DND-41 (cell line): Measurements from ENCODE around the gene SERINC2.

Source experiments
- ATAC-seq: fragments of 200-7000 bp; cut with Tn5 transposase; 3 replicates; pipeline ENCODE4 v1.9.1; 2021; ENCODE audit warnings: low read depth; ENCODE audit not compliant: insufficient read depth
- DNase-seq: peaks from one replicate; pipeline ENCODE4 v3.0.0-alpha.2; 2020
- H2AFZ ChIP-seq: 2 replicates; pipeline ENCODE4 v1.6.0; 2012; ENCODE audit warnings: low read depth, low read length
- H3K27ac ChIP-seq: 2 replicates; pipeline ENCODE4 v1.5.1; 2012; ENCODE audit warnings: low read length, inconsistent platforms
- H3K27me3 ChIP-seq: fragments of 200-600 bp; sonication (generic); 2 replicates; pipeline ENCODE4 v1.6.0; 2012; ENCODE audit warnings: low read length, mild to moderate bottlenecking, inconsistent platforms; ENCODE audit not compliant: insufficient read depth, poor library complexity
- H3K36me3 ChIP-seq: 2 replicates; pipeline ENCODE4 v1.5.1; 2012; ENCODE audit warnings: low read length, inconsistent platforms; ENCODE audit not compliant: insufficient read depth
- H3K4me1 ChIP-seq: 2 replicates; pipeline ENCODE4 v1.5.1; 2012; ENCODE audit warnings: mild to moderate bottlenecking, low read length; ENCODE audit not compliant: insufficient read depth
- H3K4me2 ChIP-seq: 2 replicates; pipeline ENCODE4 v1.6.0; 2012; ENCODE audit warnings: mild to moderate bottlenecking, moderate library complexity, low read length, inconsistent platforms; ENCODE audit not compliant: insufficient read depth
- H3K4me3 ChIP-seq, 2 experiments: fragments of 200-600 bp in 1 of 2; shearing (Covaris generic) in 1 of 2; 2 replicates each; pipeline ENCODE4 v1.5.1; 2012 to 2016; ENCODE audit warnings: inconsistent platforms in 2 of 2, low read length in 2 of 2, mild to moderate bottlenecking in 2 of 2, low read depth in 1 of 2, moderate library complexity in 1 of 2
- H3K79me2 ChIP-seq: 2 replicates; pipeline ENCODE4 v1.6.0; 2012; ENCODE audit warnings: low read length, inconsistent platforms; ENCODE audit not compliant: insufficient read depth
- H3K9ac ChIP-seq: 2 replicates; pipeline ENCODE4 v1.6.0; 2012; ENCODE audit warnings: low read depth, mild to moderate bottlenecking, inconsistent platforms, low read length, moderate library complexity
- H3K9me3 ChIP-seq: 2 replicates; pipeline ENCODE4 v1.5.1; 2012; ENCODE audit warnings: low read length, moderate library complexity, mild to moderate bottlenecking, inconsistent platforms; ENCODE audit not compliant: insufficient read depth, severe bottlenecking
- H4K20me1 ChIP-seq: 2 replicates; pipeline ENCODE4 v1.6.0; 2012; ENCODE audit warnings: low read length; ENCODE audit not compliant: insufficient read depth
- CTCF ChIP-seq: IDR thresholded peaks from 2 replicates; pipeline ENCODE4 v1.5.1; 2012; ENCODE audit warnings: borderline replicate concordance, low read length, moderate library complexity, mild to moderate bottlenecking; ENCODE audit not compliant: poor library complexity, severe bottlenecking; ENCODE audit errors: extremely low read depth
- EZH2 ChIP-seq: IDR thresholded peaks from 3 replicates; pipeline ENCODE4 v1.6.1; 2012; ENCODE audit warnings: borderline replicate concordance, low read depth, mild to moderate bottlenecking, moderate library complexity, low read length, inconsistent platforms; ENCODE audit not compliant: severe bottlenecking

The SERINC2 gene

GRCh38 chr1:31416101-31416736 is 3.2 kb downstream of the SERINC2 start:
- Histone ChIP-seq H3K9me3 (no peaks in the 10 kb centered on the region), H3K4me3 (no peak overlapping the region), H3K36me3 (no peaks in the 10 kb centered on the region), H3K4me1 (peaks cover 12% of the 10 kb centered on the region), H2AFZ (no peak overlapping the region), H3K27me3 (peaks cover 35% of the 10 kb centered on the region), H4K20me1 (no peaks in the 10 kb centered on the region), H3K9ac (no peak overlapping the region), H3K4me2 (no peak overlapping the region), H3K27ac (no peak overlapping the region), H3K79me2 (no peaks in the 10 kb centered on the region)
- DNase-seq: no peak
- TF ChIP-seq EZH2 (no peak), CTCF (no peak)
- no peak for ATAC-seq

GRCh38 chr1:31417148-31417547 is 4.1 kb downstream of the SERINC2 start:
- H3K27ac ChIP-seq: no peak overlapping the region
- no peak overlapping the region for H2AFZ ChIP-seq
- H3K9ac ChIP-seq: no peak overlapping the region
- H3K4me1 ChIP-seq: peaks cover 12% of the 10 kb centered on the region
- H3K9me3 ChIP-seq: no peaks in the 10 kb centered on the region
- ATAC-seq: no peak
- no peak overlapping the region for H3K4me2 ChIP-seq
- TF ChIP-seq EZH2: no peak
- TF ChIP-seq CTCF: no peak
- peaks cover 26% of the 10 kb centered on the region for H3K27me3 ChIP-seq
- no peaks in the 10 kb centered on the region for H4K20me1 ChIP-seq
- no peaks in the 10 kb centered on the region for H3K79me2 ChIP-seq
- DNase-seq: no peak
- H3K36me3 ChIP-seq: no peaks in the 10 kb centered on the region
- no peak overlapping the region for H3K4me3 ChIP-seq

GRCh38 chr1:31418626-31419323 is 5.8 kb downstream of the SERINC2 start:
- no peak for DNase-seq
- peaks cover 17% of the 10 kb centered on the region for H3K4me1 ChIP-seq
- no peak overlapping the region for H3K27ac ChIP-seq
- peaks cover under 1% of the 10 kb centered on the region for H3K79me2 ChIP-seq
- no peak for TF ChIP-seq CTCF
- TF ChIP-seq EZH2: no peak
- peaks cover 11% of the 10 kb centered on the region for H3K27me3 ChIP-seq
- no peaks in the 10 kb centered on the region for H3K36me3 ChIP-seq
- no peak for ATAC-seq
- no peak overlapping the region for H3K4me3 ChIP-seq
- H3K9me3 ChIP-seq: no peaks in the 10 kb centered on the region
- no peak overlapping the region for H3K4me2 ChIP-seq
- H4K20me1 ChIP-seq: no peaks in the 10 kb centered on the region
- H3K9ac ChIP-seq: no peak overlapping the region
- no peak overlapping the region for H2AFZ ChIP-seq
